ENCODE results near the gene FAM187B. TPM values are rescaled to one million over a fixed set of nuclear protein-coding genes. Genes with fewer than 3 reads are reported as not detected.

Gene FAM187B
- total RNA-seq, 1 experiment from 2014 or later = not detected

DNA sequence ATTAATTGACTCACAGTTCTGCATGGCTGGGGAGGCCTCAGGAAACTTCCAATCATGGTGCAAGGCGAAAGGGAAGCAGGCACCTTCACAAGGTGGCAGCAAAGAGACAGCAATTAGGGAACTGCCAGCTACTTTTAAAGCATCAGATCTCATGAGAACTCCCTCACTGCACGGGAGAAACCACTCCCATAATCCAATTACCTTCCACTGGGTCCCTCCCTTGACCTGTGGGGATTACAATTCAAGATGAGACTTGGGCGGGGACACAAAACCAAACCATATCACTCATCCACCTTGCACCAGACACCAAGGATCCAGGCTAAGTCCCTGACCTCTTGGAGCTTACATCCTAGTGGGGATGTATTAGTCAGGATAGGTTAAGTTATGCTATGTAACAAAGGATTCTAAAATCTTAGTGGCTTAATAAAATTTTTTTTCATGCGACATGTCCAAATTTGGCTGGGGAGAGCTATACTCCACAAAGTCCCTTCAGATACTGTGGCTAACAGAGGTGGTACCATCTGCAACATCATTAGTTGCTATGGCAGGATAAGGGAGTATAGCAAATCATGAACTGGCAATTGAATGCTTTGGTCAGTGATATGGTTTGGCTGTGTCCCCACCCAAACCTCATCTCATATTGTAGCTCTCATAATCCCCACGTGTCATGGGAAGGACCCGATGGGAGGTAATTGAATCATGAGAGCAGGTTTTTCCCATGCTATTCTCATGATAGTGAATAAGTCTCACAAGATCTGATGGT, 8.3 kb upstream of the FAM187B start:
- H4K91ac ChIP-seq (ENCODE audit: insufficient read length, low read depth, low read length) = no peak overlapping the region
- H4K8ac ChIP-seq (replicated peaks; ENCODE audit: insufficient read length, low read depth, low read length) = no peak overlapping the region
- no CpG with 5 or more reads among the region's 6 CpGs for WGBS (ENCODE audit: extremely low coverage, insufficient read length, low lambda C conversion rate)
- no peaks in the 10 kb centered on the region for H3K9me3 ChIP-seq (ENCODE audit: control insufficient read depth, low read depth, low read length)
- Mint-ChIP-seq H3K36me3 (ENCODE audit: insufficient read depth in 1 of 3, low read depth in 3 of 3) (peaks cover 5 to 21% (median 7%) of the 10 kb centered on the region in 3 experiments; a peak in 6 of 7 replicates), H3K4me1 (no peaks in the 10 kb centered on the region), H3K9me3 (peaks cover 24 to 36% of the 10 kb centered on the region in 2 experiments), H3K27ac (no peak overlapping the region), H3K27me3 (ENCODE audit: low read depth) (peaks cover 19% of the 10 kb centered on the region), H3K4me3 (no peak overlapping the region)
- DNase-seq = no peak
- H2BK12ac ChIP-seq (ENCODE audit: insufficient read length, low read depth, low read length) = no peak overlapping the region
- H3K56ac ChIP-seq (ENCODE audit: insufficient read length, low read depth, low read length) = no peak overlapping the region
- H3K14ac ChIP-seq (ENCODE audit: insufficient read depth, low read length) = no peak overlapping the region
- no peak overlapping the region for H2BK5ac ChIP-seq (ENCODE audit: insufficient read length, low read length)
- TF ChIP-seq, protein P1, sequence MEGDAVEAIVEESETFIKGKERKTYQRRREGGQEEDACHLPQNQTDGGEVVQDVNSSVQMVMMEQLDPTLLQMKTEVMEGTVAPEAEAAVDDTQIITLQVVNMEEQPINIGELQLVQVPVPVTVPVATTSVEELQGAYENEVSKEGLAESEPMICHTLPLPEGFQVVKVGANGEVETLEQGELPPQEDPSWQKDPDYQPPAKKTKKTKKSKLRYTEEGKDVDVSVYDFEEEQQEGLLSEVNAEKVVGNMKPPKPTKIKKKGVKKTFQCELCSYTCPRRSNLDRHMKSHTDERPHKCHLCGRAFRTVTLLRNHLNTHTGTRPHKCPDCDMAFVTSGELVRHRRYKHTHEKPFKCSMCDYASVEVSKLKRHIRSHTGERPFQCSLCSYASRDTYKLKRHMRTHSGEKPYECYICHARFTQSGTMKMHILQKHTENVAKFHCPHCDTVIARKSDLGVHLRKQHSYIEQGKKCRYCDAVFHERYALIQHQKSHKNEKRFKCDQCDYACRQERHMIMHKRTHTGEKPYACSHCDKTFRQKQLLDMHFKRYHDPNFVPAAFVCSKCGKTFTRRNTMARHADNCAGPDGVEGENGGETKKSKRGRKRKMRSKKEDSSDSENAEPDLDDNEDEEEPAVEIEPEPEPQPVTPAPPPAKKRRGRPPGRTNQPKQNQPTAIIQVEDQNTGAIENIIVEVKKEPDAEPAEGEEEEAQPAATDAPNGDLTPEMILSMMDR (conservative IDR thresholded peaks at IDR 0.05) = peak; percentile 58; the same call in 2 of the 3 replicates
- no peaks in the 10 kb centered on the region for H4K20me1 ChIP-seq (ENCODE audit: control insufficient read depth, insufficient read depth, insufficient read length)
- H3T11ph ChIP-seq (ENCODE audit: low read length) = no peak overlapping the region
- H3K27ac ChIP-seq (ENCODE audit: insufficient read length, low read depth, low read length) = no peak overlapping the region
- H3K27me3 ChIP-seq (ENCODE audit: insufficient read depth, low read length) = no peaks in the 10 kb centered on the region
- no peaks in the 10 kb centered on the region; the same call in 1 of the 2 replicates for H3K4me1 ChIP-seq (ENCODE audit: insufficient read depth, low read length)
- no peak overlapping the region for H2AK5ac ChIP-seq (ENCODE audit: insufficient read length, low read length)
- no peak overlapping the region for H2BK20ac ChIP-seq (ENCODE audit: low read depth, low read length, poor library complexity, severe bottlenecking)
- H3K23ac ChIP-seq (ENCODE audit: insufficient read length, low read depth, low read length) = no peak overlapping the region
- H3K9ac ChIP-seq (ENCODE audit: extremely low read depth, insufficient read length, low read length) = no peak overlapping the region
- no peaks in the 10 kb centered on the region for H3K23me2 ChIP-seq (ENCODE audit: insufficient read length, low read depth, low read length, poor library complexity, severe bottlenecking)
- no peak overlapping the region for H3K4ac ChIP-seq (ENCODE audit: low read depth, low read length)
- no peaks in the 10 kb centered on the region for H3K79me2 ChIP-seq (ENCODE audit: insufficient read depth, low read length)
- H2BK15ac ChIP-seq (ENCODE audit: low read depth, low read length) = no peak overlapping the region
- no peak overlapping the region for H3K4me2 ChIP-seq (ENCODE audit: insufficient read depth, insufficient read length, low read length)
- H2AFZ ChIP-seq (ENCODE audit: low read length) = no peak overlapping the region
- no peak overlapping the region for H3K18ac ChIP-seq (ENCODE audit: insufficient read length, low read depth, low read length)
- H4K5ac ChIP-seq (ENCODE audit: insufficient read length, low read depth, low read length) = no peak overlapping the region
- H2BK120ac ChIP-seq (ENCODE audit: low read depth, low read length, poor library complexity, severe bottlenecking) = no peak overlapping the region
- no peaks in the 10 kb centered on the region for H3K79me1 ChIP-seq (ENCODE audit: insufficient read depth, low read depth, low read length, poor library complexity, severe bottlenecking)

Measured in H9 (cell line).